GM21381 (cell line): ENCODE data around the gene PRMT7.

Source experiments
- ATAC-seq: cut with Tn5 transposase; IDR thresholded peaks from one replicate; pipeline ENCODE4 v1.9.1; 2021; ENCODE audit warnings: mild to moderate bottlenecking, moderate library complexity; ENCODE audit not compliant: unreplicated experiment

The PRMT7 gene

DNA sequence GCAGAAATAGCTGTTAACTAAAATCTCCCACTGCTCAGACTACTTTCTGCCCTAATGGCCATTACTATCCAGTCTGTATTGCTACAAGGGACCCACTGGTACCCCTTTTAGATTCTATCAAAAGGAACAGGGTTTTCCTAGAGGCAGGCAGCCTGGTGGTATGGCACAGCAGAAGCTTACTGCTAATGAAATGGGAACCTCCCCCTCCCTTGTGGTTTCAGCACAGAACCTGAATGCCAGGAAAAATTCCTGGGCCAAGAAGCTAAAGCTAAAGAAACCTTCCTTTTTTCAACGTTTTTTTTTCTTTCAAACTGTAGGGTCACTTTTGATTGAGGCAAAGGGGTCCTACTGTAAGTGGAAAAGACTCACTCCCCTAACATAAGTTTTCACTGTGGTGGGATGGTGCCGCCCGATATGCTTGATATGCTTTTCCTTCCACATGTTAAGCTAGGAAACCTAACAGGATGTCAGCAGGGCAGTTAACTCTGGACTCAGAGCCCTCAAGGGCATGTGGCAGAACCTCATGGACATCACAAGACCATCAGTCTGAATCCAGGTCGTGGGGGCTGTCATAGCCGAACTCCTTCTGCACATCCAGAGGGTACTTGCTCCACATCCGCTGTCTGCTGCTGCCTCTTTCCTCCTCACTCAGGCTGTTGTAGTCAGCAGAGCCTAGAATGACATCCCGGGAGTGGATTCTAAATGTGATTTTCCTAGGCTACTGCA is 9.9 kb upstream of the PRMT7 start:
- ATAC-seq = no peak

DNA sequence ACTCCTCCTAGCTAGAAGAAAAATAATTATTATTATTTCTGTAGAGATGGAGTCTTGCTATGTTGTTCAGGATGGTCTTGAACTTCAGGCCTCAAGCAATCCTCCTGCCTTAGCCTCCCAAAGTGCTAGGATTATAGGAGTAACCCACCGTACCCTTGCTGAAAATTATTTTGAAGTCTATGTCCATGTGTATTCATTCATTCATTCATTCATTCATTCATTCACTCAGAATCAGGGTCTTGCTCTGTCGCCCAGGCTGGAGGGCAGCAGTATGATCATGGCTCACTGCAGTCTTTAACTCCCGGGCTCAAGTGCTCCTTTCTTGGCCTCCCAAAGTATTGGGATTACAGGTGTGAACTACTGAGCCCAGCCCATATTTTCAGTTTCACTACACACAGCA is 4.2 kb upstream of the PRMT7 start:
- ATAC-seq = no peak

DNA sequence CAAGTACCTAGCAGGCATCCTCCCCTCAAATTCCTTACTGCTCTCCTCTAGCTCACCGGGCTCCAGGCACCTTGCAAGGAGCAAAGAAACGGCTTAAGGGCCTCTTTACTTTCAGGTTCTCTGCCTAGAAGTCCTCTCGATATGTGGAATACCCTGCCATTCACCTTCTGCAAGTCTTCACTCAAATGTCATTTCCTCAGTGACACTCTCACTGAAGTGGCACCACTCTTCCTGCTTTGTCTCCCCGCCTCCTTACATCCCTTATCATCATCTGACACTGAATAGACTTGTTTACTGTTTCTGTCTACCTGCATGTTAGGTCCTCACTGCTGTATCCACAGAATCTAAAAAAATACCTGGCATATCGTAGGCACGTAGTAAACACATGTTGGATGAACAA is 1.0 kb upstream of the PRMT7 start:
- ATAC-seq = no peak

DNA sequence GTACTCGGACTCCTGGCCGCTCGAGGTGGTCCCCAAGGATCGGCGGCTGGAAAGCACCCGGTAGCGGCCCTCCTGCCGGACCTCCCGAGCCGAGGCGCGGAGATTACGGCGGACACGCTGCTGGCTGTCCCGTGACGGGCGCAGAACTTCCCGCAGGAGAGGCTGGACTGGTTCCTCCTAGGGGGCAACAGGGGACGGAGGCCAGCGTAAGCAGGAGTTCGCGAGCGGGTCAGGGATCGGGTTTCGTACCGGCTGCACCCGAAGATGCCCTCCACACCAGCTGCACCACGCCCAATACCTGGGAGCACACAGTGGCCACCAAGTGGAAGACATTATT is 414 bp upstream of the PRMT7 start:
- ATAC-seq = peak; percentile 30

DNA sequence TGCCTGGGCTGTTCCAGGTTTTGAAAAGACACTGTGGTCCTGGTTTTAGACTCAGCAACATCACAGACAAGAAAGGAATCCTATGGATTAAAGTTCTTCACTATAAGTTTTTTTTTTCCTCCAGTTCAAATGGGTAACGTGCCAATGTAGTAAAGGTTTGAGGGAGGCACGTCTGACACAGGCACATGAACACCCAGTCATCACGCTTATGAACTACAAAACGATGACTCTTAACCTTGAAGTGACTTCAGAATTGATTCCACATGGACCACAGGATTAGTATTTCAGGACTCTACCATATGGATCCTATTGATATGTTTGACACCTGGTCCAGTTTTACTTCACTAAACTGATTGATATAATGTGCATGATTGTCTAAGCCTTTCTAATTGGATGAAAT is 2.3 kb downstream of the PRMT7 start:
- no peak for ATAC-seq

DNA sequence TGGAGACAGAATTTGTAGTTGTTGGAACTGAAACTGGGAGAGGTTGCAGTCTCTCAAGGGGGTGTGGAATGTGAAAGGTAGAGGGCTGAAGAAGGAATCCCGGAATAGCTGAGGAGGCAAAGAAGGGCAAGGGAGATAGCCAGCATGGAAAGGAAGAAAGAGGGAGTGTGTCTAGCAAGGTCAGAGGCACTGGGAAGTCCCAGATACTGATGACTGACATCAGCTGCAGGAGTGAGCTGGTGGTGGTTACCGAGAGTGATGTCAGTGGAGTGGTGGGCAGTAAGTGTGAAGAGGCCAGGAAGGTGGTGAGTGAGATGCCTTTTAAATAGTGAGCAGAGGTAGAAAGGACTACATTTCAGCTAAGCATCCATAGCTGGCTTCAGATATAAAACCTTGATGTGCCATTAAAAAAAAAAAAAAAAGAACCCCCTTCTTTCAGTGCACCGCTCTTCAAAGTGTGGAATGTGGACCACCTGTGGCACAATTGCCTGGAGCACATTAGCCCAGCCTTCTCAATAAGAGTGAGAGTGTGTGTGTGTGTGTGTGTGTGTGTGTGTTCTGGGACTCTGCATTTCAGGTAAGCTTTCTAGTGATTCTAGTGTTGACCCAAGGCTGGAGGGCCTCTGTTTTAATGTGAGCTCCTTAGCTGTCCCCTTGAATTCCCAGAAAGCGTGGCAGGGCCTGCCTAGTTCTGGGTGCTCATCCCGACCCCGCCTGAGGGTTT is 8.5 kb downstream of the PRMT7 start:
- ATAC-seq = no peak

DNA sequence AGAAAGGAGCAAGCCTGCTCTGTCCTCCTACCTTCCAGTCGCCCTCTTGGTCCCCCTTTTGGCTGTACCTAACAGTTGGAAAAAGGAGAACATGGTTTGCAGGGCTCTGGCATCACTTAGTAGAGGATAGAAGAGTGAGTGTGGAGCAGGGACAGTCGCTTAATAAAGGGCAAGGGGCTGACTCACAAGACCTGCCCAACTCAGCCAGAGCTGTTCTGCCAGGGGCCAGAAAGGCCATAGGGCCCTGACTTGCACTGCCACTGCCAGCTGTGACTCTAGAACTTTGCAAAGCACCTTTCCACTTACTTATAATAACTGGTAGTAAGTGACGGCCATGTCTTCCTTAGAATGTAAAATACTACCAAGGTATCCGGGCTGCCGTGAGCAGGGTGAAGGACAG is 13.5 kb downstream of the PRMT7 start:
- no peak for ATAC-seq

DNA sequence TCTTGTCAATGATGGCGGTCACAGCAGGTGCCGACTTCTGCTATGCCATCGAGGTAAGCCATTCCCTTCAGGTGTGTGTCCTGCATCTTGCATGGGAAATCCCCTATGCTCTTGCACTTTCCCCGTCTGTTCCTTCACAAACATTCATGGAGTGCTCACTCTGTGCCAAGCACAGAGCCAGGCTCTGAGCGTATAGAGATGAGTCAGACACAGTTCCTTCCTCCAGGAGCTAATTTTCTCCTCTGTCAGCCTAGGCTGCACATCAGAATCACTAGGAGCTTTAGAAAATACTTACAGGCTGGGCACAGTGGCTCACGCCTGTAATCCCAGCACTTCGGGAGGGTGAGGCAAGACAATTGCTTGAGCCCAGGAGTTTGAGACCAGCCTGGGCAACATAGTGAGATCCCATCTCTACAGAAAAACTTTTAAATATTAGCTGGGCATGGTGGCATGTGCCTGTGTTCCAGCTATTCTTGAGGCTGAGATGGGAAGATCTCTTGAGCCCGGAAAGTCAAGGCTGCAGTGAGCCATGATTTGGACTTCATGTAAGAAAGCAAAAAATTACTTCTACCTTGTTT is 14.1 kb downstream of the PRMT7 start:
- no peak for ATAC-seq

DNA sequence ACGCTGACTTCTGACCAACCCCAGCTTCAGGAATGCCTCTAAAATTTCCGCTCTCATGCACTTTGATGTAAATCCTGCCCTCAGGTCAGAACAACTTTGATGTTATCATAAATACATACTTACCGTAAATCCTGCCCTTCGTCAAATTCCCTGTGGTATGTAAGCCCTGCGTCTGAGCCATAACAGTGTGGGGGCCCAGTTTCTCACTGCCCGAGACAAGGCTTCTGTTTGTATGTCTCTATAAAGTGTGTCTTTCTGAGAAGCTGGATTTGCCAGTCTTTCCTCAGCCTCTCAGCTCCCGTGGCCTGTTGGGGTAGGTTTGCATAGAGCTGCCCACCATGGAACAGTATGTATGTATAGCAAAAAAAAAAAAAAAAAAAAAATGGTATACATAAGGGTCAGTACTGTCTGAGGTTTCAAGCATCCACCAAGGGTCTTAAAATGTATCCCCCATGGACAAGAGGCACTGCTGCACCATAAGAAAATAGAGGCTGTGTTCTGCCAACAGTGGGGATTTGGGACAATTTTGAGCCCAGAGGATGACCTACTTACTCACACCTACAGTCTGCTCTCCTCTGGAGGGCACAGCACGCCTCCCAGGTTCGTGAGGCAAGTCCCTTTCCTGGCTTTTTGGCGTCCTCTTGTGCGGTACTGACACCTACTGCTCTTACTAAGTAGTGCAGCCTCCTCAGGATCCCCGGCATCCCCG is 17.5 kb downstream of the PRMT7 start:
- peak; percentile 78 for ATAC-seq

DNA sequence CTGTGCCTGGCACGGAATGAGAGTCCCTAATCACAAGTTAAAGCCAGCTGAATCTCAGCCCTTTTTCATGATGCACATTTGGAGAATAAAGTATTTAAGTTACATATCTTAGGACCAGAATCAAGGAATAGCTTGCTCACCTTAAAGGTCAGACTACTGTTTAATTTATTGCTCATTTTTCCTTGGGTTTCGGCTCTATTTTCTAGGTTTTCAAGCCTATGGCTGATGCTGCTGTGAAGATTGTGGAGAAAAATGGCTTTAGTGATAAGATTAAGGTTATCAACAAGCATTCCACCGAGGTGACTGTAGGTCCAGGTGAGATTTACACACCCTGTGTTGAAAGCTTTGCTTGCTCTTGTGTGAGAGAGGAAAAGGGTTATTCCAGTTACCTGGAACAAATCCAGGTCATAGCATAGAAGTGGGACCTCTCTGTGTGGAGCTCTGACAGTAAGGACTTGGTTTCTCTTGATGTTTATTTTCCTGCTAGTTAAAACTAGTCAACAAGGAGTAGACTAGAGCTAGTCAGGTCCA is 18.1 kb downstream of the PRMT7 start:
- no peak for ATAC-seq

DNA sequence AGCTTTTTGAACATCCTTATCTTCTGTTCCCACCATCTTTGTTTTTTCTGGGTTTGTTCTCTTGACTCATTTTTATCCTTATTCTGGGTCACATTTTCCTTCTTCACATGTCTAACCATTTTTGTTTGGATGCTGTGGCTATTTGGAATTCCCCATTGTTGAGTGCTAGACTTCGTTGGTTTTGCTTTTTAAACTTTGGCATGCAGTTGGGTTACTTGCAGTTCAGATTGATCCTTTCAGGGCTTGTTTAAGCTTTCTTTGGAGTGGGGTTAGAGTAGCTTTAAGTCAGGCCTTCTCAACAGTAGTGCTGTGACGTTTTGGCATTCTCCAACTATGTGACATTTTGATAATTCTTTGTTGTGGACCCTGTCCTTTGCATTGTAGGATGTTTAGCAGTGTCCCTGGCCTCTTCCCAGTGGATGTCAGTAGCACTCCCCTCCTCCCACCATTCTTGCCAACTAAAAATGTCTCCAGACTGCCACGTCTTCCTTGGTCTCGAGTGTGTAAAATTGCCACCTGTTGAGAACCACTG is 21.1 kb downstream of the PRMT7 start:
- no peak for ATAC-seq

DNA sequence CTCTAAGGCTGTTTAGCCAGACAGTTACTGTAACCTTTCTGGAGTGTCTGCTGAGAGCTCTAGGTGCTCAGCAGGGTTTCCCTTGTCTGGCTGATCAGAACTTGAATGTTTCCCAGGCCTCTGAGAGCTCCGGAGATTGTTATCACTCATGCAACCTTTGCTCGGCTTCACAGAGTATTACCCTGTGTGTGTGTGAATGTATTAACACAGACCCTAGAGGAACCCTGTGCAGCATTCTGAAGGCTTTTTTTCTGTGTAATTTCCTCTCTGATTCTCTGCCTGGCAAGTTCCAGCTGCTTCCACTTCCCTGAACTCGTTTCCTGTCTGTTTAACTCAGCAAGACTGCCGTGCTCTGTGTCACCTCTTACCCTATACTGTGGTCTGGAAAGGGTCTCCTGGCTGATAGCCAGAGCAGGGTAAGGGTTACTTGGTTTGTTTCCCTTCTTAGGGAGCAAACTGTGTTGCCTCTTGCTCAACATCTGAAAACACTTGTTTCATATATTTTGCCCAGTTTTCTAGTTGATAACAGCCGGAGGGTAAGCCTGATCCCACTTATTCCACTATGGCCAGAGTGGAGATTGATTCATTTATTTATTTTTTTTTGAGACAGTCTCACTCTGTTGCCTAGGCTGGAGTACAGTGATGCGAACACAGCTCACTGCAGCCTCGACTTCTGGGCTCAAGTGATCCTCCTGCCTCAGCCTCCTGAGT is 21.7 kb downstream of the PRMT7 start:
- ATAC-seq = no peak

DNA sequence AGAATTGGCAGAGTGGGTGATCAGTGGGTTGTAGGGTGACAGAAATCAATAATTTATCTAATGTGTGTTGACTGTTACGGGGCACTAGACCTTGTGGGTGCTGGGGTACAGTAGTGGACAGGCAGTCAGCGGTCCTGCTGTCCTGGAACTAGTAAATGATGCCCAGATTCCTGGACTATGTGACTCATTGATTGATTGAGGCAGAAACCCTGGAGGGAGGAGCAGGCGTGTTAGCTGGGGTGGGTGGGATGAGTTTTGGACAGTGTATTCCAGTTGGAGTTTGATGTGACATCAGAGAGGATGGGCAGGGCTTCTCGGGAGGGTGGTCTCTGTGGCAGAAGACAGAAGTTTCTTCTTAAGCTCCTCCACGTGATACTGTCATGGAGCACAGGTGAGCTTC is 24.4 kb downstream of the PRMT7 start:
- ATAC-seq = no peak

DNA sequence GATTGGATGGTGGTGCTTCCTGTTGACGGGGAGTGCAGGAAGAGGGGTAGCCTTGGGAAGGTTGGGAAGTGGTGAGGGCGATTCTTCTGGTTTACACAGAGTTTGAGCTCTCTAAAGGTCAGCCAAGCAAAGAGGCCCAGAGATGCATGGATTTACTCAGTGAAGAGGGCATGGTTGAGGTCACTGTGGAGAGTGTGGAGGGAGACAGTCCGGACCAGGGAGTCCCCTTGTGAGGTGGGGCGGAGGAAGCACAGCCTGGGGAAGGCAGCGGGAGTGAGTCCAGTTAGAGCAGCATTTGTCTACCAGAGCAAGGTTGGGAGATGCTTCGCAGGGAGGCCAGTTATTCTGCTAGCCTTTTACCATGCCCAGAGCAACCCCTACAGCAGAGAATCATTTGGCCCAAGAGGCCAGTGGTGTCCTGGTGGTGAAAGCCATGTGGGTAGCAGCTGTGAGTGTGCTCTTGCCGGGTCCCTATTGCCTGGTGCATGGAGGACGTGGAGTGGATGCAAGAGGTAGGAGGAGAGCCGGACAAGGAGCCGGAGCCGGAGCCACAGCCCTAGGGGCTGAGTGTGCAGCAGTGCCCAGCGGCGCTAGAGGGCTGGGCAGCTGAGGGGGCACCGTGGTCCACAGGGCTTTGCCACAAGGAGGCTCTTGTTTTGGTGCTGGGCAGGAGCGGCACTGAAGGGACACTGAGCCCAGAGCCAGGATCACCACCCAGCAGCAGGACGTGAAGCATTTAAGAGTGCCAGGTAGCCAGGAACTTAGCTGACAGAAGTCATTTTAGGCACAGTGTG is 27.7 kb downstream of the PRMT7 start:
- ATAC-seq = no peak

DNA sequence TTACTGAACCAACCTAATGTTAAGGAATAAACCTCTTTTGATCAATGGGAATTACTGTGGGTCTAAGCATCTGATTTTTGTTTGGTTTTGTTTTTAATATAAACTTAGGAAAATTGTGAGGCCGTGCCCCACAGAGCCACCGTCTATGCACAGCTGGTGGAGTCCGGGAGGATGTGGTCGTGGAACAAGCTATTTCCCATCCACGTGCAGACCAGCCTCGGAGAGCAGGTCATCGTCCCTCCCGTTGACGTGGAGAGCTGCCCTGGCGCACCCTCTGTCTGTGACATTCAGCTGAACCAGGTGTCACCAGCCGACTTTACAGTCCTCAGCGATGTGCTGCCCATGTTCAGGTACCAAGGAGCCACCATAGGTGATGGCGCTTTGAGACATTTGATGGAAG is 28.4 kb downstream of the PRMT7 start:
- ATAC-seq = no peak

DNA sequence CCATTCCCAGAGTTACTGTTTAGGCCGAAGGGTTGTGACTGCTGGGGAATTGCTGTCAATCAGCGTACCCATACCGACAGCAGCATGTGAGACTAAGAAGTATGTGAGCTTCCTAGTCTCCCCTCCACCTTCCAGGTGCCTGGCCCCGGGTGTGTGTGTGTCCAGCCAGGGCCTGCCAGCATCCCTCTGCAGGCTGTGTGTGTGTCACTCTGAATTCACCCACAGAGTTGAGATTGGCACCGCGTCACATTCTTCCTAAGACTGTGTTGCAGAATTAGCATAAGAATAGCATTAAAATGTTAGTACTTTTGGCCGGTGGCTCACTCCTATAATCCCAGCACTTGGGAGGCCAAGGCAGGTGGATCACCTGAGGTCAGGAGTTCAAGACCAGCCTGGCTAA is 31.8 kb downstream of the PRMT7 start:
- no peak for ATAC-seq

DNA sequence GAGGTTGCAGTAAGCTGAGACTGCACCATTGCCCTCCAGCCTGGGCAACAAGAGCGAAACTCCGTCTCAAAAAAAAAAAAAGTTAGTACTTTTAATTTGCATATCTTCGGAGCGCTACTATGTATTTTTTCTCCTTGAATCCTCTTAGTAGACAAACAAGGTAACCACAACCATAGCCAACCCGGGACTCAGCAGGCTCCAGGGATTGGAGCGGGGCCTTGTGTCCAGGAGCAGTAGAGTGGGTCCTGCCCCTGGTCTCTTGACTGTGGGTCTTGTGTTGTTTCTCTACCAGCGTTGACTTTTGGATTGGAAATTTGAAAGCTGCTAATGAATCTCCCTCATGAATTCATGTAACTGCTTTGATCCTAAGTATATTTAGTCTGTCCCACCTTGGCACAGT is 32.3 kb downstream of the PRMT7 start:
- no peak for ATAC-seq

DNA sequence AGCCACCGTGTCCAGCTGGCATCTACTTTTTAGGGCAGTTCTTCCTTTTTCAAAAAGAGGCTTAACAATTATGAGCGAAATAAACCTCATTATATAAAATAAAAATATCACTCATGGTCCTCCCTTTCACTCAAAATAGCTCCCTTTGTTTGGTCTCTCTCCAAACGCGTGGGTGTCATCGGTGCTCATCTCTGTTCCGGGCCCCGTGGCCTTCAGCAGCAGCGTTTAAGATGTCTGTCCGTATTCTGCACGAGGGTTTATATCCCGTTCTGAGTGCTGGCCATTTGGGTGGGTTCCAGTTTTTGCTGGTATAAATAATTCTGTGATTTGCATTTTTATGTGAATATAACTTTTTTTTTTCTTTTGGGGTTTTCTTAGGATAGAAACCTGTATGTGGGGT is 33.4 kb downstream of the PRMT7 start:
- ATAC-seq = no peak

DNA sequence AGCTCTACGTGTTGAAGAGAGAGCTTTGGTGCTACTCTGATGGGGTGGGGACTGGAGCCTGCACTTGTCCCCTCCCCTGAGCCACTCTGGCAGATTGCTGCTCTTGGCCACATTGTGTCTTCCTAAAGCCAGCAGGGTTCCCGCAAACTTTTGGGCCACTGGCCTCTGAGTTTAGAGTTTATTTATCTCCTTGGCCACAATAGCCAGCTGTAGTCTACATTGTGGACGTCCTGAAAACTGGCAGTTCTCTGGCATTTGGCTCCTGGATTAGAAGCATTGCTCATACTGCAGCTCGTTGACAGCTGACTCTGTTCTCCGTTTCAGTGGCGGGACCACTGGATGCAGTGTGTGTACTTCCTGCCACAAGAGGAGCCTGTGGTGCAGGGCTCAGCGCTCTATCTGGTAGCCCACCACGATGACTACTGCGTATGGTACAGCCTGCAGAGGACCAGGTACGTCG is 34.6 kb downstream of the PRMT7 start:
- no peak for ATAC-seq
